GM18519 (cell line): ENCODE data around the gene STXBP6.

Experiments
- ATAC-seq: cut with Tn5 transposase; IDR thresholded peaks from one replicate; pipeline ENCODE4 v1.9.1; 2021; ENCODE audit warnings: mild to moderate bottlenecking, moderate library complexity; ENCODE audit not compliant: unreplicated experiment, low FRiP score

STXBP6 gene

DNA sequence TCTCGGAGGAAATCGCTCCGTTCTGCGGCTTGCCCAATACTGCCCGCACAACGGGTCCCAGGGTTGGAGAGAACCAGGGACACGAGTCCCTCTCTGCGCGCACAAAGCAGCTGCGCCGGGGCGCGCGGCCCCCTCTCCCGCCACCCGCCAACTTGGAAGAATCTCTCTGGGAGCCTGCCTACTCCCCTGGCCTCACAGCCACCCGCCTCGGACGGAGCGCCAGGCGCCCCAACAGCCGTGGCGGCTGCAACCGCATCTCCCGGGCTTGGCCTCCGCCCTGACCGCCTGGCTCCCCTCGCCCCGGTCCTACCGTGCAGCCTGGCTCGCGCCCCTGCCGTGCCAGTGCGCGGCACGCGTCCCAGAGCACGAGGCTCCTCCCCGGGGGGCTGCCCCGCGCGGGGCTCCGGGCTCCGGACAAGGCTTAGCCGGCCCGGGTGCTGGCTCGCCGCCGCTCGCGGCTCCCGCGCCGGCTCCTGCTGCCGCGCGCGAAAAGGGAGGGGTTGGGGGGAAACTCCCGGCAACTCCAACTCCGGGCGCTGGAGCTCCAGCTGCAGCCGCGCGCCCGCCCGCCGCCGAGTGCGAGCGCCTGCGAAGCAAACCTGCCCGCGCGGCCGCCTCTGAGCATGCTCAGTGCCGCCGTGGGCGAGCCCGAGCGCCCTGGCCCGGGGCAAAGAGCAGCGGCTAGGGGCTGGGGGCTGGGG is at the start of gene STXBP6:
STXBP6 (minus strand) TSS at position 580 of the 701 bp plus-strand sequence. CDS start 75,329 bp downstream, outside the sequence.
- ATAC-seq = peak; percentile 46

DNA sequence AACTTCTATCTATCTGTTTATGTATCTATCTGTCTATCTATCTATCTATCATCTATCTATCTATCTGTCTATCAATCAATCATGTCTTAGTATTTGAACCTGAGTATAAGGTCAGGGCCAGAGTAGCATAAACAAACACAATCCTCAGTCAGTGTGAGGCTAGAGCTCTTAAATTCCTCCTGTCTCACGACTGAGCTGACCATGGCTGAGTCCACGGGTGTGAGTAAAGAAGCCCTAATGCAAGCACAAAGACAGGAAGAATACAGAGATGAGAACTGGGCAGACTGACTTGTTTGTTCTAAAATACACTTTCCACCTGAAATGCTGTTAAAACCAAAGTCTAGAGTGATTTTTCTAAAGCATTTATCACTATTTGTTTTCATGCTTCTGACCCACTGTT is 47.2 kb upstream of the STXBP6 start:
- ATAC-seq = no peak

DNA sequence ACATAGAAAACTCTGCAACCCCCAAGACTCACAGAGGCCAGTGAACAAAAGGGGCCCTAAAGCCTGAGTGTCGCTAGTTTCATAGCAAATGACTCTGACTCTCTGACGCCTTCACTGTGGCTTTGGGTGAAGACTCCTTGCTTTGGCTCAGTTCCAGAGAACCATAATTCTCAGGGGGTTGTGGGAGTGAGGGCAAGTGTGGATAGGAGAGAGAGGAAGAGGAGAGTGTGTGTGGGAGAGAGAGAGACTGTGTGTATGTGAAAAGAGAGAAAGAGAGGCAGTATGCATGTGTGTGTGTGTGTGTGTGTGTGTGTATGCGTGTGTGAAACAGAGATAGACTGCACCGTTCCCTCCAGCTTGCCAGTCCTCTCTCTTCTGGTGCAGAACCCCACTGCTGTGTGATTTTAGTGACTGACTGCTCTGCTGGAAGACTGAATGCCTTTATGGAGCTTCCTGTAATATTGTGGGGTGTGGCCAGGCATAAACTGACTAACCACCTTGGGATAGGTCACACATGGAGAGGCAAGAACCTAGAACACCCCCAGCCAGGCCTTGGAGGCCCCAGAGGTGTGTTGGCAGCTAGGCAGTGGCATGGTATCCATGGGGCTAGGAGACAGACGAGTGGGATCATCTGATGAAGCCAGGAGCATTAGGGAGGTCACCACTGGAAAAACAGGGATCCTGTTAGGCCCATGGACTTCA is 45.9 kb upstream of the STXBP6 start:
- no peak for ATAC-seq

DNA sequence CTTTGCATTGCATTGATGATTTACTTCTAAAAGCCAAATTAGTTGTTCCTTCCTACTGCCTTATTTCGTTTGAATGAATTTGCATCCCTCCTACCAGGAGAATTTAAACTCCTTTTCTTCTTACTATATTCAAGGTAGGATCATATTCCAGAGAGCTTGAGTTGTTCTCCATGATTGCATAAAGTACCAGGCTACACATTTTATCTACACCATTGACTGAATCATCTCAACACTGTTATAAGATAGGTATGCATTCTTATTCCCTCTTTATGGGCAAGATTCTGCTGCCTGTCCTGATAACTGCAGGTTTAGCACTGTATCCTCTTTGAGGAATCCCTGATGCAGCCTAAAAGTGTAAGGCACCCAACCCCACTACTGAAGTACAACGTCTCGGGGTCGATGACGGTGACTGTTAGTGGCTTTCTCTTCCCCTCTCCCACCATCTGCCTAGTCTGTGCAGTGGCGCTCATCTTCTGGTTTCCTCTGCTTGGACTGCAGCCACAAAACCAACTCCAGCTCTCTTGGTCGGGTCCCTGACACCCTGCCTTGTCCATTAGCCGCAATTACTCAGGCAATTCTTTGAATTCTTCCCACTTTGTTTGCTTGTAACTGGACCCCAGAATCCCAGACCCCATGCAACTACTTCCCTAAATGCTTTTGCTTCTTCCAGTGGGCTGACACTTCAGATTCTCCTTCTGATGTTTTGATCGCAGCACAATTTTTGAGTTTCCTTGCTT is 44.4 kb upstream of the STXBP6 start:
- no peak for ATAC-seq

DNA sequence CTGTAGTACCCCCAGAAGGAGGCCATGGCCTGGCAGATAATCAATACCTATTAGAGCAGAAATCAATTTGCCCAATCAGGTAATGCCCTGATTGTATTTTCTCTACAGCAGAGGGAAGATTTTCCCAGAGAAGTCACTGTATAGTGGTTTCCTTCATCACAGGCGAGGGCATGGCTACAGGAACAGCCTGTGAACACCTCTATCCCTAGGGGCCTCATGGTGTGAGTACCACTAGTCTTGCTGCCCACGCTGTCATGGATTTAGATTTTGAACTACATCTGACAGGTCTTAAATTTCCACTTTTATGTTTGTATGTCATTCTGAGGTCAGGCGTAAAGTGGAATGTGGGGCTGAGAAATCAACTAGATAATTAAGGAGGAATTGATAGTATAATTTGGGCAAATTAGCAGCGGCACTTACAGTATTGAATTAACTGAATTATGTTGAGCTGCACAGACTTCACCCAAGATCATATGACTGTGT is 42.4 kb upstream of the STXBP6 start:
- ATAC-seq = no peak

DNA sequence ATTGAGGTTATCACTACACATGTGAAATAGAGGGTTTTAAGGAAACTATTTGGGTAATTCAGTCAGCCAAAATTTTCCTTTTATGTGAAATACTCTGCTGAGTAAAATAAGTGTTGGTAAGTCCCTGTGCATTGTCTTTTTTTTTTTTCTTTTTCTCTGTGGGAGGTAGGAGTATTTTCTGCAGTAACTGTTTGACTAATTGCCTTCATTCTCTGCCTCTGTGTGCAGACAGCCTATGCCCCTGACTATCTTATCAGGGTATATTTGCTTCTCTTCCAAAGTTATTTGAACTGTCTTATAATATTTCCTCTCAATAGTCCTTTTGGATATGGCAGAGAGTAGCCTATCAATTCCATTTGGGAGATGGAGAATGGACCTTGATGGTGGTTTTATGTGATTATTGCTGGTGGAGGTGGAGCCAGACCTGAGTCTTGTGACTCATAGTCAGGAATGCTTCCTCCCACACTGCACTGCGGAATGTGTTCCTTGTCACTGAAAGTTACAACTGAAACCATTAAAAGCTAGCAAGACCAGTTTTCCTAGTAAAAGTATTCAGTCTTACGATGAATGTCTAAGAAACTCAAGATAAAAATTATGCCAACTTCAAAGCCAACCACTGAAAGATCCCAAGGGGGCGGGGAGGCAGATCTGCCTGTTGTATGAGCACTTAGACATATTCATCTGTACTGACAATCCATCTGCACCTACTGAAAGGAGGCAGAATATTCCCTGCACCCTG is 40.9 kb upstream of the STXBP6 start:
- no peak for ATAC-seq

DNA sequence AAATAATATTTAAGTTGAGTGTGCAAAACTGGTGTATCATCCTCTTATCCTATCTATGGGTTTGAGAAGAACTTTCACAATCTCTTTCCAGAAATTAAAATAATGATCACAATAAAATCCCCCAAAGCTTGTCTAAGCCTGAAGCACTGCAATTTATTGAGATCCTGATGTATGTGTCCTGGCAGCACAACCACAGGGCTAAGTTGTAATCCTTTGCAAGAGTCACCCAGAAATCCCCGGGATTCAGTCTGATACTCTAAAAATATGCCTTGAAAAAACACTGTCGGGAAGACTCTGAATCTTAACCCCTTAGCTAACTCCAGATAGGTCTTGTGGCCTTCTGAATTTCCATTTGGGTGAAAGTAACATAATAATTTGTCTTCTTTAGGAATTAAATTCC is 40.3 kb upstream of the STXBP6 start:
- no peak for ATAC-seq

DNA sequence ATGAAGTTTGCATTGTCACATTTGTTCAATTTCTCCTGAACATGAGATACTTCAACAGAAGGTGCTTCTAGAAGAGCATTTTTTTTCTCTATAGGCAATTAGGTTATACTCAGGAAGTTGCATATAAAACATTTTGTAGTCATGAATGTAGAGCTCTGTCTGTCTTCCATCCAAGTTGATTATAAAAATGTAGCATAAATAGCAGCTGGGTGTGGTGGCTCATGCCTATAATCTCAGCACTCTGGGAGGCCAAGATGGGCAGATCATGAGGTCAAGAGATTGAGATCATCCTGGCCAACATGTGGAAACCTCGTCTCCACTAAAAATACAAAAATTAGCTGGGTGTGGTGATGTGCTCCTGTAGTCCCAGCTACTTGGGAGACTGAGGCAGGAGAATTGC is 39.5 kb upstream of the STXBP6 start:
- ATAC-seq = no peak

DNA sequence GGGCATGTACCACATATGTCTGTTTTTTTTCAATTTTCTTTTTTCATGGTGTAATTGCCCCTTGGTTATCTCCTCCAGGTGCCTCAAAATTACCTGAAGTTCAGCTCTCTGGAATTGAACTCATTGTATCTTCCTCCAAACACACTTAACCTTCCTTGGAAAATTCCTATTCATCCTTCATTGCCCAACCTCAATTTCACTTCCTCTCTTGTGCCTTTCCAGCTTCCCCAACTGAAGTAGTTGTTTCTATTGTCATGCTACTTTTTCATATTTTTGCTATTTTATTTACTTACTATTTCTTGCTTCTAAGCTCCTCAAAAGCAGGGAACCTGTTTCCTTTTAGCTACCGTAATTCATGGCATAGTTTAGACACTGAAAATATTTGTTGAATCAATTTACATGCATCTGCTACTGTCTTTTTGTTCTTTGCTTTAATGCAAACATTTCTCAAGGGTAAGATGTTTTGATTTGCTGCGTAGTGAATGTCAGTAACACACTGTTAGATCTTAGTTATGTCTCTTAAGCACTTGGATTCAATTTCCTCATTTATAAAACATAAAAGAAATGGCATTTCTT is 37.0 kb upstream of the STXBP6 start:
- no peak for ATAC-seq

DNA sequence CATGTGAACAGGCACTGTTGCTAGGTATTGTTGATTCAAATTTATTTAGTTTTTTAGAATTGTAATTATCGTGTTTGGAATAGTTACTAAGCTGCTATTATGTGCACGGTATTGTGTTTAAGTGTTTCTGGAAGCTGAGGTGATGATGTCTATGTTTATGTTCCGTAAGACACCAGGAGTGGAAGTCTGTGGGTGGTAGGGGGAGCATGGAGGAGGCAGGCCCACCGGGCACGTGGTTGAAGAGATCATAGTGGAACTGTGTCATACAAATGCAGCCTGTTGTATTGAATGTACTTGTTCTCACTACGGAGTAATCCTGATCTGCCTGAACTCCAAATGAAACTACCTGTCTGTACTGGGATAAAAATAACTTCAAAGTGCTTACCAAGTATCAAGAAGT is 36.1 kb upstream of the STXBP6 start:
- ATAC-seq = no peak

DNA sequence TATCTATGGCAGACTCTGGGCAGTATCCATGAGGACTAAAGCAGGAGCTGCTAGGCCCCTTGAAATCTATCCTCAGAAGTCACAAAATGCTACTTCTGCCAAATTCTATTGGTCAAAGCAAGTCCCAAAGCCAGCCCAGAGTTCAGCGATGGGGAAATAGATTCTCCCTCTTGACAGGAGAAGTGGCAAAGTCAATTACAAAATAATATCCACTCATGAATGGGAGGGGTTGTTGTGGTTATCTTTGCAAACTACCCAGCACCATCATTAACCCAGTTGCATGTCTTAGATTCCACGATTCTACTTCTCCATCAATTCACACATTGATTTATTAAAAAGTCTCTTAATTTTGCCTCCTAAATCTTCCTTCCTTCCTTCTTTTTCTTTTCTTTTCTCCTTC is 30.7 kb upstream of the STXBP6 start:
- ATAC-seq = no peak

DNA sequence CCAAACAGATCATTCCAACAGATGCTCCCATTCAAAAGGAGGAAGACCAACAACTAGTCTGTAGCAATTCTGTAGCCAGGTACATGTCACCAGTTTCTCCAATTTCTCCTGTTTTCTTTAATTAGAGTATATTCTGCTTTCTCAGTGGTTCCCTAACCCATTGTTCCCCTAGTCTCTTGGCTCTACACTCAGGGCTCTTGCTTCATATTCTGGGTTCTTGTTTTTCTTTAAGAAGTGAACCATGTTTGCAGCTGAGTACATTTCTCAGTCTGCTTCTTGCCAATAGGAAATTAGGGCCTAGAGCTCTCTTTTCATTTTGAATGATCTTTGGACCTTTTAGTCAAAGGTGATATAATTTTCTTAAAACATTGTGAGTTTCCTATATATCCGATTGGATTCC is 29.4 kb upstream of the STXBP6 start:
- no peak for ATAC-seq

DNA sequence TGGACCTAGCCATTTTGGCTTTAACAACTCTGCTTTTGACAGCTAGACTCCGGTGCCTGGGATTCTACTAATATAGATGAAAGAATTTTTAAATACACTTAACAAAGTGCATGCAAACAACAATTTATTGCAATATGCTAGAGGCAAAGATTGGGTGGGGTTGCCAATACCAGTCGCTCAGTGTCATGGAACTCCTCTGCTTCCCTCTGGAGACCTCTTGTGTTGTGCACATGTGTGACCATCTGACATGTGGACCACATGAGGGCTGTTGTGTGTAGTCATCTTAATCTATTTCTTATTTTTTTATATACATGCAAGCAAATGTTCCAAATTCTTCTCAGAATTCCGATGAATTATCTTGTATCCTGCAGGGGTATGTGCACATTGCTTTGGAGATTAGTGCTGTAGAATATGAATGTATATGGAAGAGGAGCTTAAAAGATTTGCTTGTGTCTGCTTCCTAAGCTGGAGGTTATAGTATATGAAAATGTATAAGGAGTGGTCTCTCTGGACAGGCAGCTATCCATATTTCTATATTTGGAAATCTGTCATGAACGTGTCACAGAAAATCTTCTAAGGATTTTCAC is 24.2 kb upstream of the STXBP6 start:
- ATAC-seq = no peak

DNA sequence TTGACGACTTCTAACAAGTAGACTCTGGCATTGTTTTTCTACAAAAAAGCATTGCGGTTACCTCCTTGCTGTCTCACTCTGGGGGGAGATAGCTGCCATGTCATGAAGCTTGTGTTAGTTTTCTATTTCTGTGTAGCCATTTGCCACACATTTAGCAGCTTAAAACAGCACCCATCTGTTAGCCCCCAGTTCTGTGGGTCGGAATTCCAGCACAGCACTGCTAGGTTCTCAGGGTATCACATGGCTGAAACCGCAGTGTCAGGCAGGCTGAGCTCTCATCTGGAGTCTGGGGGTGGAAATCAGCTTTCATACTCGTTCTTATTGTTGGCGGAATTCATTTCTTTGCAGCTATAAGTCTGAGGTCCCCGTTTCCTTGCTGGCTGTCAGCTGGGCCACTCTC is 19.9 kb upstream of the STXBP6 start:
- ATAC-seq = no peak

DNA sequence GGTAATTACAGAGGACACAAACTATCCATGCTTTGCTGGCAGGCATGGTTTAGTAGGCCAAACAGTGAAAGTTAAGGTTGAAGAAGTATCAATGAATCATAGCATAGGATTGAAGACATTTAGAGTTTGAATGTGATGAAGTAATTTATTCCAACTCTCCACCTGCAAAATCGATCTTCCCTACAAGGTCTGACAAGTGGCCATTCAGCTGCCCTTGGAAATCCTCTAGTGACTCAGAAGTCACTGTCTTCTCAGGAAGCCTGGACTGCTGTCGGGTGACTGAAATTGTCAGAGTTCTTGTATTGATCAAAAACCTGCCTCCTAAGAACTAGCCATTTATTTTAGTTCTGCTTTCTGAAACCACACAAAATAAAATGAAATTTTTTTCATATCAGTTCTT is 17.7 kb upstream of the STXBP6 start:
- no peak for ATAC-seq

DNA sequence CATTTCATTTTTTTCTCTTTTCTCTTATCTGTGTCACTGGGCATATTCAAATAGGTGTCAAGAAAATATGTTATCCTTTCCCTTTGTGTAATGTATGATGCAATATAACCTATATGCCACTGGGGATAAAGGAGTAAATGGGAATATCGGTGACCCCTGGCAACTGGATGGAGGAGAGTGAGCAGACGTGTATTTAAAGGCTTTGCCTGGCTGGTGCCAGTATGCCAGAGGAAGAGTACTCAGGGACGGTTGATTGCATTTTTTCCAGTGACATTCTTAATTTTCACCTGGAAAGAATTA is 12.0 kb upstream of the STXBP6 start:
- ATAC-seq = no peak

DNA sequence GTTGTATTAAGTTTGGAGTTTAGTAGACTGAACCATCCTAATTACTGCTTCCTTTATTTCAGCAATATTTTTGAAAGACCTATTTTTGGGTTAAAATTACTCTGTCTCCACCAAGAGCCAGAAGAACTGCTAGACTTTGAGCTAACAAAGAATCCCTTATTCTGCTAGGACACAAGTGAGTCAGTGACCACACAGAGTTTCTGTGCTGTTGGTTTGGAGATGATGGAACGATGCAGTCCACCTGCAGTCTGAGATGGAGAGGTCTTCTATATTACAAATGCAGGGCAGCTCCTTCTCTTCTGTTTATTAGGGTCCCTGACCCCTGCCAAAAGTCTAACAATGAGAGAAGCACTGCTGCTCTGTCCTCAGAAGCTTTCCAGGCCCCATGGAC is 6.7 kb upstream of the STXBP6 start:
- no peak for ATAC-seq

DNA sequence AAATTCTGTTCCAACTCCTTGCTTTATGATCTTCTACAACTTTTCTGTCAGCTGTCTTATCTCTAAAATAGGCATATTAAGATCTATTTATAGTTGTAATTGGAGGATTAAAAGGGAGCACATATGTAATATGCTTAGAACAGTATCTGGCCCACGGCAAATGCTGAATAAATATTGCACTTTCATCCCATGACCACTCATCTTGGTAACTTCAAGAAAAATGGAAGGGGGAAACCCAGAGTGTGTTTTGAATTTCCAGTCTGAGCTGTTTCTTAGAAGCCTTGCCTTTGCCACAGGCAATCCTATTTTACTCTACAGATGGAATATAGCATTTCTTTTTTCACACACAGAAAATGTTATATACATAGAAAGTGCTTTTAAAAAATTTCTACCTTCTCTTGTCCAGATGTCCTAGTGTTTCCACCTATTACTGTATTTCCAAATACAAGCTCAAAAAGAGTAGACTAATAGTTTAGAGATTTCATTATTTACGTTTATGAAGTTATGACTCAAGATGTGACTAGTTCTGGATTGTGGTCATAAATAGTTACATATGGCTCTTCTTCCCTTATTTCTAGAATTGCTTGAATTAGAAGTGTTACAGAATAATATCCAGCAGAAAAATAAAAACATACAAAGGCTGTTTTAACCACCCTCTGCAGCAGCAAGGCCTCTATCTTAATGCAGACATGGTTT is 6.2 kb upstream of the STXBP6 start:
- no peak for ATAC-seq

DNA sequence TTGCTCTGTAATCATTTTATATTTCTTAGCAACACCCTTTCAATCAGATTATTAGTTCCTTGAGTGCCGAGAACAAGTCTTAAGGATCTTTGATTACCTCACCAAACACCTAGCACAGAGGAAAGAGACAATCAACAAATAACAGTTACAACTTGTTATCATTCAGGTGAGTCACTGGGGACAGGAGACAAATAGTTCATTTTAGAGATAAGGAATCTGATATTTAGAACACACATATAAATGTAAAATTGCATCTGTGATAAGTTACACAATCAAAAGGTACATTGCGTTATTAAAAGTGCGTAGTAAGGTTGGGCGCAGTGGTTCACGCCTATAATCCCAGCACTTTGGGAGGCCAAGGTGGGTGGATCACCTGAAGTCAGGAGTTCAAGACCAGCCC is 5.1 kb upstream of the STXBP6 start:
- no peak for ATAC-seq

DNA sequence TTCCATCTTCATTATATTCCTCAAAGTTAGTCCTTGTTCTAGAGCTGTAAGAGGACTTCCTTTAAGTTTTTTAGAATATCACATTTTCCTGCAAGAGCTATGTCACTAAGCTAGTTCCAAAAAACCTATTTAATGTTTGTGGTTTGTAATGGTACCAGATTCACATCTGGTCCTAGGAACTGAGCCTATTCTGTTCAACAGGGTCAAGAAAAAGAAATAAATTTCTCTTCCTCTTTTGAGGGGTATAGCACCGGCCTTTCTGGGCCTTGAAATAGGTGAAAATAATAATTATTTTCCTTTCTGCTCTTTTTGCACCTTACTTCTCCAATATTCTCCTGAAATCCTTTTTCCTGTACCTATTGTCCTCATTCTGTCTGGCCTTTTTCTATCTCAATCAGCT is 3.6 kb upstream of the STXBP6 start:
- no peak for ATAC-seq
